Activated CD4-positive, alpha-beta T cell treated with anti-CD3 and anti-CD28 coated beads, Interleukin-2, amount 50 U/mL, for 16 hours (primary cell): ENCODE data around the gene BMERB1.
"Not testable (repeated sequence)": the region's sequence is repeated elsewhere in the genome, so short reads cannot be mapped to it uniquely, and the experiment has no call there.

Experiments
- DNase-seq: peaks from one replicate; pipeline ENCODE4 v3.0.0-alpha.2; 2020

The BMERB1 gene

DNA sequence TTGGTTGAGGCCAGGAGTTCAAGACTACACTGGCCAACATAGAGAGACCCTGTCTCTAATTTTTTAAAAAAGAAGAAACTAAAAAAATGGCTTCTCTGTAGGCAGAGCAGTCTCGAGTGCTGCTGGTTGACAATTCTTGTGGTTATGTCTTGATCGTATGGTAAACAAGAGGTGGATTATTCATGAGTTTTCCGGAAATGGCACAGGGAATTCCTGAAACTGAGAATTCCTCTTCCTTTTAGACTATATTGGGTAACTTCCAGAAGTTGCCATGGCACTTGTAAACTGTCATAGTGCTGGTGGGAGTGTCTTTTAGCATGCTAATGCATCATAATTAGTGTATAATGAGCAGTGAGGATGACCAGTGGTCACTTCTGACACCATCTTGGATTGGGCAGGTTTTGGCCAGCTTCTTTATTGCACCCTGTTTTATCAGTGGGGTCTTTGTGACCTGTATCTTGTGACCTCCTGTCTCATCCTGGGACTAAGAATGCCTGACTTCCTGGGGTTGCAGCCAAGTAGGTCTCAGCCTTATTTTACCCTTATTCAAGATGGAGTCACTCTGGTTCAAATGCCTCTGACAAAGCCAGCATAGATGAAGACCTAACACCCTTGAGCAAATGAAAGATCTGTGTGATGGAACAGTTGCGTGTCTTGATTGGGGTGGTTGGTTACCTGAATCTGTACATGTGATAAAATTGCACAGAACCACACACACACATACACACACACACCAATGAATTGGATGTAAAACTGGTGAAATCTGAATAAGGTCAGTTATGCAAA is 30.2 kb downstream of the BMERB1 start:
- no peak for DNase-seq

DNA sequence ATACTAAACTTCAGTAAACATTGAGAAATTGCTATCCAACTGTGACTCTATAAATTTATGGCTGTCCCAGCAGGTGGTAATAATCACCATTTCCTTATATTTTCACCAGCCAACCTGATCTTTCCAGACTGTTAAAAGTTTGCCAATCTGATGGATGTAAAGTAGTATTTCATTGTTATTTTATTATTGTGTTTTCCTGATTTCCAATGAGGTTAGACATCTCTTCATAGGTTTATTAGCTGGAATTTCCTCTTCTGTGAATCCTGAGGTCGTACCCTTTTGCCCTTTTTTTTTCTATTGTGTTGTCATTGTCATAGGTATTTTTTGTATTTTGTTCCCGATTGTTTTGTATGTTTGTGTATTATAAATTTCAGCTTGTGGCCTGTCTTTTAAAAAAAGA is 31.7 kb downstream of the BMERB1 start:
- DNase-seq: no peak

DNA sequence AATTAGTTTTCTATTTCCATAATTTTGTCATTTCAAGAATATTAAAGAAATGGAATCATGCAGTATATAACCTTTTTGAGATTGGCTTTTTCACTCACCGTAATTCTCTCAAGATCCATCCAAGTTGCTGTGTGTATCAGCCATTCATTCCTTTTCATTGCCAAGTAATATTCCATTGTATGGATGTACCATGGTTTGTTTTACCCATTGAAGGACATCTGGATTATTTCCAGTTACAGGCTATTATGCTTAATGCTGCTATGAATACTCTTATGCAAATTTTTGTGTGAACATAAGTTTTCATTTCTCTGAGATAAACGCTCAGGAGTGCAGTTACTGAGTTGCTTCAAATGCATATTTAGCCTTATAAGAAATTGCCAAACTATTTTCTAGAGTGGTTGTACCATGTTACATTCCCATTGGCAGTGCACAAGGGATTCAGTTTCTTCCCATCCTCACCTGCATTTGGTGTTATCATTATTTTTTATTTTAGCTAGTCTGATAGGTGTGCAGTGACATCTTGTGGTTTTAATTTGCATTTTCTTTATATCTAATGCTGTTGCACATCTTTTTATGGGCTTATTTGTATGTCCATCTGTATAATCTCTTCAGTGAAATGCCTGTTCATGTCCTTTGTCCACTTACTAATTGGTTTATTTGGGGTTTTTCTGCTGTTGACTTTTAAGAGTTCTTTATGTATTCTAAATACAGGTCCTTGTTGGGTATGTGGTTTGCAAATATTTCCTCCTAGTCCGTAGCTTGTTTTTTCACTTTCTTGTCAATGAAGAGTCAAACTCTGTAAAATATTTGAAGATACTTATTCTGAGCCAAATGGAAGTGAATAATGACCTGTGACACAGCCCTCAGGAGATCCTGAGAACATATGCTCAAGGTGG is 32.7 kb downstream of the BMERB1 start:
- no peak for DNase-seq

DNA sequence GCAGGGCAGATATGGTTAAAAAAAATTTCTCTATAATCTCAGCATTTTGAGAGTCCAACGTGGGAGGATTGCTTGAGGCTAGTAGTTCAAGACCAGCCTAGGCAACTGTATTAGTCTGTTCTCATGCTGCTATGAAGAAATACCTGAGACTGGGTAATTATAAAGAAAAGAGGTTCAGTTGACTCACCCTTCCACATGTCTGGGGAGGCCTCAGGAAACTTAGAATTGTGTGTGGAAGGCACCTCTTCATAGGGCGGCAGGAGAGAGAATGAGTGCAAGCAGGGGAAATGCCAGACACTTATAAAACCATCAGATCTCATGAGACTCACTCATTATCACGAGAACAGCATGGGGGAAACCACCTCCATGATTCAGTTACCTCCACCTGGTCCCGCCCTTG is 42.6 kb downstream of the BMERB1 start:
- DNase-seq: not testable (repeated sequence)

DNA sequence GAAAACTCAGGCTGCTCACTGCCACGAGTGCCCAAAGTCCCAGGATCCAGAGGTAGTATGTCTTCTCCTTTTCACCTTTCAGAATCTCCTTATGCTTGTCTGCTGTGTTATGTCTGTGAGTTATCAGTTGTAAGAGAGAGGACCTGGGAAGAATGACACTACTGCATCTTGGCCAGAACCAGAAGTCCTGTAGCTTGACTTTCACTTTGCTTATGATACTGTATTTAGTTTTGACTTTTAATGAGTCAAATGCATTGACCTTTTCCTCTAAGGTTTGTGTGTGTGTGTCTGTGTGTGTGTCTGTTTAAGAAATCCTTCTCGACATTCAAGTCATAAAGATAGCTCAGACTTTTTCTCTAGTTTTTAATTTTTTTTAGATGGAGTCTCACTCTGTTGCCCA is 43.4 kb downstream of the BMERB1 start:
- no peak for DNase-seq

DNA sequence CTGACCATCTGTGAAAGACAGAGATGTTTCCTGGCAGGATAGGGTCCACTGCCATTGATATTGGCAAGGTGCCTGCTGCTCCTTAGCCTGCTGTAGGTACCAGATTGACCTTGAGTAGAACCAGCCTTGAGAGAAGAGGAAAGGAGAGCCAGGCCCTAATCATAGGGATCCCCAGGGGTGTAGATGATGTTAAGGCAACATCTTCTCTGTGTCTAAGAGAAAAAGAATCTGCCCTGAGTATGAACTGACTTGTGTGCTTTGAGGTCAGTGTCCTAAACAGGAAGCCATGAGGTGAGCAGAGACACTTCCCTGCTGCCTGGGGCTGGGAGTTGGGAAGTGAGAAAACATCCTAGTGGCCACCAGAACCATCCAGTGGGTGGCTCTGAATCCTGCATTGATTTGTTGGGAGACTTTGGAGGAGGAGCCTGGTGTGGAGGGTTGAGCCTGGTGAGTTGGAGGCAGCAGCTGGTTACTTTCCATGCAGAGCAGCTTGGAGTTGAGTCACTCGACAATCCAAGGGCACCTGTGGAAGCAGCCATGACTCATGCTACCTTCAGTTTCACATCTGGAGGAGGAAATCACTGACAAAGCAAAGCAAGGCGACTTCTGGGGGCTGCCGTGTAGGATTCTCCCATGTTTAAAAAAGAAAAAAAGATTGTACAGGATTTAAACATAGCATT is 47.8 kb downstream of the BMERB1 start:
- peak; percentile 38 for DNase-seq

DNA sequence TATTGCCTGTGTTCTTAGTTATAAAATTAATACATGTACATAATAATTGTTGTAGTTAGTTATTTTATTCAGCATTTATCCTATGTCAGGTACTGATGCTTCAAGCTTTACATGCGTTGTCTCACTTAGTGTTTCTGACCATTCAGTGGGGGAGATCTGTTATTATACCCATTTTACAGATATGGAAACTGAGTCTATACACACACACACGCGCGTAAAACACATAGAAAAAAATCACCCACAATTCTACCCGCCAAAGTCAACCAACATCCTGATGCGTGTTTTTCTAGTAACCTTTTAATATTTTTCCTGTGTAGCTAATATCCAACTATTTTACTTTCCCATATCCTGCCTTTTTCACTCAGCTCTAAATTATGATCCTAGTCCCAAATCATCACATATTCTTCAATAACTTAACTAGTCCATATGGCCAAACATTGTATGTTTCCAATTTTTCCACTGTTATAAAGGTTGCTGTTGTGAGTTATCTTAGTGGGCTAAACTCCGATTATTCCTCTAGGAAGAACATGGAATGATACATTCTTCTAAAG is 48.4 kb downstream of the BMERB1 start:
- DNase-seq: no peak

DNA sequence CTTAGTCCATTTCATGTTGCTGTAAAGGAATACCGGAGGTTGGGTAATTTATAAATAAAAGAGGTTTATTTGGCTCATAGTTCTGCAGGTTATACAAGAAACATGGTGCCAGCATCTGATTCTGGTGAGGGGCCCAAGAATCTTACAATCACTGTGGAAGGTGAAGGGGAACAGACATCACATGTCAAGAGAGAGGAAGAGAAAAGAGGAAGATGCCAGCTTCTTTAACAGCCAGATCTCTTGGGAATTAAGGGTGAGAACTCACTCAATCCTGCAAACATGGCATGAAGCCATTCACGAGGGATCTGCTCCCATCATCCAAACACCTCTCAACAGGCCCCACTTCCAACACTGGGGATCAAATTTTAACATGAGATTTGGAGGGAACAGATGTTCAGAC is 49.5 kb downstream of the BMERB1 start:
- no peak for DNase-seq

DNA sequence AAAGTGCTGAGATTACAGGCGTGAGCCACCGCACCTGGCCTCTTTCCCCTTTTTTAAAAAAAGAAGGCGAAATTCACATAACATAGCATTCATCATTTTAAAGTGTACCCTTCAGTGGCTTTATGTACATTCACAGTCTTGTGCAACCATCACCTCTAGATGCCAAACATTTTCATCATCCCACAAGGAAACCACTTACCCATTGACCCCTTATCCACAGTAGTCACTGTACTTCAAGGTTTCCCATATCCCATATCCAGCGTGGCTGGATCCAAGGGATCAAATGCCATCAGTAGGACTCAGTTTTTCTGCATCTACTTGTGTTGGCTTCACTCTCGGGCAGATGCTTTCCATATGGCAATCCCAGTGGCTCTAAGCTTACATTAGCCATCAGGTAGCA is 50.3 kb downstream of the BMERB1 start:
- no peak for DNase-seq

DNA sequence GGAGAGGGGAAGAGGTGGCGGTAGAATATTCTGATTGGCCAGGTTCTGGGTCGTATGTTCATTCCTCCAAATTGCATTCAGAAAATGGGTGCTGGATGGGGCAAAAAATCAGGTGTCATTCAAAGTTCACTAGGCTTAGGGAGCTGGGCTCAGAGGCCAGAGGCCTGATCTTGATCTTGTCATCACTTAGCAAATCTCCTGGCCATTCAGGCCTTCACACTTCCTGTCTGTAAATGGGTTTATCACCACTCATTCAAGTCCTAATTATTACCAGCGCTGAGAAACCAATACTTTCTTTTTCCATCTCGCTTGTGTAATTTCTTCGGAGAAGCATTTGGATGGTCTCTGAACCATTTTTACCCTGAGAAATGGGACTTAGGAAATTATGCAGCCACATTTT is 50.8 kb downstream of the BMERB1 start:
- DNase-seq: no peak

DNA sequence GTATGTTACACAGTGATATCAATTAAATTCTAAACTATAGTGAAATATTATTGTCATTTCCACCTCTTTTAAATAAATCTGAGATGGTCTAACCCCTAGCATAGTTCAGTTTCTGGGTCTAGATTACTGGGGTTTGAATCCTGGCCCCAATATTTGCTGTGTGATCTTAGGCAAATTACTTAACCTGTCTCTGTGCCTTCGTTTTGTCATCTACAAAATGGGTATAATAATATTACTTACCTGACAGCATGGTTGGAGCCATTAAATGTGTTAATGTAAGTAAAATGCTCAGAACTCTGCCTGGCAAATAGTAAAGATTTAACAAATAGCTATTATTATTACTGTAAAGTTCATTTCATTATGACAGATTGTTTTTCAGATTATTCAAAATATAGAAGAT is 52.3 kb downstream of the BMERB1 start:
- no peak for DNase-seq

DNA sequence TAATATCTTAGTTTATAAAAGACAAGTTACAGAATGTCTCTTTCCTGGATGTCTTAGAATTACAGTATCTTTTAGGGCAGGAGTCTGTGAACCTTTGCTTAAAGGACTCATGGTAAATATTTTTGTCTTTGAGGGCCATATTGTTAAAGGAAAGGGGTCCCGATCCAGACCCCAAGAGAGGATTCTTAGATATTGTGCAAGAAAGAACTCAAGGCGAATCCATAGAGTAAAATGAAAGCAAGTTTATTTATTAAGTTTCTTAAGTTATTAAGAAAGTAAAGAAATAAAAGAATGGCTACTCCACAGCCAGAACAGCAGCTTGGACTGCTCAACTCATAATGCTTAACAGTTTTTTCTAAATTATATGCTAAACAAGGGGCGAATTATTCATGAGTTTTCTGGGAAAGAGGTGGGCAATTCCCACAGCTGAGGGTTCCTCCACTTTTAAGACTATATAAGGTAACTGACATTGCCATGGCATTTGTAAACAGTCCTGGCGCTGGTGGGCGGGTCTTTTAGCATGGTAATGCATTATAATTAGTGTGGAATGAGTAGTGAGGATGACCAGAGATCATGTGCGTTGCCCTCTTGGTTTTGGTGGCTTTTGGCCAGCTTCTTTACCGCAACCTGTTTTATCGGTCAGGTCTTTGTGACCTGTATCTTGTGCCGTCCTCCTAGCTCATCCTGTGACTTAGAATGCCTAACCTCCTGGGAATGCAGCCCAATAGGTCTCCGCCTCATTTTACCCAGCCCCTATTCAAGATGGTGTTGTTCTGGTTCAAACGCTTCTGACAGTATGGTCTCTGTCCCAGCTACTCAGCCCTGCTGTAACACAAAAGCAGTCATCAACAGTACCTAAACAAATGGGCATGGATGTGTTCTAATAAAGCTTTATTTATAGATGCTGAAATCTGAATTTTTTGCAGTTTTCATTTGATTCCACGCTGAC is 53.2 kb downstream of the BMERB1 start:
- no peak for DNase-seq

DNA sequence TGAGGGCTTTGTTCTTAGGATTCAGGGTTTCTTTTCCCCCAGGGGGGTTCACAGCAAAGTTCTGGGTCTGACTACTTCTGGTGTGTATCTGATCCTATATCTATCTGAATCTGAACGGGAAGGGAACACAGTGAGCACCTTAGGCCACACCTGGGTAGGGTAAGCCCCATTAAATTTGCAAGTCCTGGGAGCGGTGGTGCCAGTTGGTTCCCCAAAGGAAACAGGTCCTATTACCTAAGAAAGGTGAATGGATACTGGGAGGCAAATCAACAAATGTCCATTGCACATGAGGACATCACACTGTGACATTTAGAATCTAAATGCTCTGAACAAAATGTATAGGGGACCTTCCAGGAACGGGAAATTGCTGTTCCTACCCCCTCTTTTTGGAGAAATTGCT is 54.6 kb downstream of the BMERB1 start:
- DNase-seq: no peak

DNA sequence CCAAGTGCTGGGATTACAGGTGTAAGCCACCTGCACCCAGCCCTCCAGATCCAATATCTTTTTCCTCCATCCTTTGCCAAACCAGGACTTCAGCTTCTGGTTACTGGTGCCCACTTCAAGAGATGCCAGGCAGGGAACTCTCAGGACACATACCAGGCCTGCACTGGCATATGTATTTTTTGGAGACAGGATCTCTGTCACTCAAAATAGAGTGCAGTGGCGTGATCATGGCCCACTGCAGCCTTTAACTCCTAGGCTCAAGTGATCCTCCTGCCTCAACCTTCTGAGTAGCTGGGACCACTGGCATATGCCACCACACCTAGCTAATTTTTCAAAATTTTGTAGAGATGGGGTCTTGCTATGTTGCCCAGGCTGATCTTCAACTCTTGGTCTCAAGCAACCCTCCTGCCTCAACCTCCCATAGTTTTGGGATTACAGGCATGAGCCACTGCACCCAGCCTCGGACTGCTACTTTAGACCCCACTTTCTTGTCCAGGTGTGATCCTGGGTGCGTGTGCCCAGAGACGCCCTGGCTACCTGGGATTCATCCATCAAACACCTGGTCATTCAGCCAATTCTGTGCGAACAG is 55.8 kb downstream of the BMERB1 start:
- DNase-seq: no peak

DNA sequence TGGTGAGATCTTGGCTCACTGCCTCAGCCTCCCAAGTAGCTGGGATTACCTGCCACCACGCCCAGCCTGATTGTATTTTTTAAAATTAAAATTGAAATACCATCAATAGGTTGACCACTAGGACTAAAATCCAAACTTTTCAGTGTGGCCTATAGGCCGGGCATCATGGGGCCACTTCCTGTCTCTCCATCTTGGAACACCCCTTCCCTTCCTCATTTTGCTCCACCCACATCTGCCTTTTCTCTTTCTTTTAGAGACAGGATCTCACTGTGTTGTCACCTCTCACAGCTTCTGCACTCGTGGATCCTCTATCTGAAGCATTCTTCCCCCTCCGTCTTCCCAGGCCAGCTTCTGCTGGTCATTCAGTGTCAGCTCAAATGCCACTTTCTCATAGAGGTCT is 57.0 kb downstream of the BMERB1 start:
- DNase-seq: no peak

DNA sequence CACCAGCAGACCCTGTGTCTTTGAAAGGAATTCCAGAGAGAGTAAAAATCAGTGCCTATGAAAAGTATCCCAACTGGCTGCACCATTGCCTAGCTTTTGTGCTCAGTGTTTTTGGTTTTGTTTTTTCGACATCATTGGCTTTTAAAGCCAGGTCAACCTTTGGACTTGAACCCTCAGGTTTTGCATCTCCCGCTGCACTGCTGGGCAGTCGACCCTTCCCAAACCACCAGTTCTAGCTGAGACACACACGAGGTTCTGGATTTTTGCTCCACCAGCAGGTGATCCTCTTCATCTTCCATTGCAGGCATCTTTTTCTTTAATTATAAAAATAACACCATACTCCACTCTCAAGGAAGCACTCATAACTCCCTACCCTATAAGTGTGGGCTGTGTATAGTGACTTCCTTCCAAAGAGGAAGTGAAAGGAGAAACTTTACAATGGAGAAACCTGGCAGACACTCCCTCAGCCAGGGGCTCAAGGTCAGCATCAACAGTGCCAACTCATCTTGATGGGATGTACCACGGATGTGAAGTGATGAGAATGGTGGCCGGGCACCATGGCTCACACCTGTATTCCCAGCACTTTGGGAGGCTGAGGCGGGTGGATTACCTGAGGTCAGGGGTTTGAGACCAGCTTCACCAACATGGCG is 57.8 kb downstream of the BMERB1 start:
- no peak for DNase-seq

DNA sequence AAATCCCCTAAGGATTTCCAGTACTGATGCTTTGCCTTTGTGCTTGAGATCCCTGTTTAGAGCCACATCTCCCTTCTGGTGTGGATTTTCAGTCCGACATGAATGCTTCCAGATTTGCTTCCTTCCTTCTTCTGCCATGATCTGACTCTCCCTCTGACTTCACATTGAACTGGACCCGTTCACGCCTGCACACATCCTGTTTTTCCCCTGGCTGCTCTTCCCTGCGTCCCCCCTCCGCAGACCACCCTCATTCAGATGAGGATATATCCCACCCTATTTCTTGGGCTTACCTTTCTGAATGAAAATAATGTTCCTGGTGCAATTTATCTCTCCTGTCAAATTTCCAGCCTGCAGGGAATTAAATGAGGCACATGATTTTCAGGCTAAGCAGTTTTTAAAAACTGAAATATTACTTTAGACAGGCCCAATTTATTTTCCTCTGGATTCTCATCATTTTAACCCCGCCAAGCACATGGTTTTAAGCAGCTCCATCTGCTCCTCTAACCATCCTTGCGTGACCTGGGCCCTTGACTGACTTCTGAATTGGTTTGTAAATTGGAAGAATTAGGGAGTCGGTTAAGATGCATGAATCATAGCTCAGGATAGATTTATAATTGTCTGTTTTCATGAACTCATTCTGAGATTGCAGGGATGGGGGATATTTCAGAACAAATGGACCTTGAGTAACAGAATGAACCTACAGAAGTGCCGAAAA is 59.2 kb downstream of the BMERB1 start:
- DNase-seq: no peak

DNA sequence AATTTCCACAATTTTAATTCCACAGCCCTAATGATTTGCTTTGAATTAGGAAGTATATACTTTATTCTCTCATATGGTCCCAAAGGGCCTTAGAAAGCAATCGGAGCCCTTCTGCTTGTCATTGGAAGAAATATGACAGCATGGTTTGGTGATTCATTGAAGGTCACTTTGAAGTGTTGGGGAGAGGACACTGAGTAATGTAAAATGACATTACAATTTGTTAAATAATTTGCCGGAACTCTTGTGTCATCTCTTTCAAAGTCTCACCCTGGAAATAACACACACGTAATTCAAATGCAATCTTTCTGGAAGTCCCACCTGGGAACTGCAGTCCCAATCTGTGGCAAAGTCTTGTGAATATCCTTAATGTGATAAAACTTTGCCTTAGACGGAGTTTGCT is 59.8 kb downstream of the BMERB1 start:
- no peak for DNase-seq

DNA sequence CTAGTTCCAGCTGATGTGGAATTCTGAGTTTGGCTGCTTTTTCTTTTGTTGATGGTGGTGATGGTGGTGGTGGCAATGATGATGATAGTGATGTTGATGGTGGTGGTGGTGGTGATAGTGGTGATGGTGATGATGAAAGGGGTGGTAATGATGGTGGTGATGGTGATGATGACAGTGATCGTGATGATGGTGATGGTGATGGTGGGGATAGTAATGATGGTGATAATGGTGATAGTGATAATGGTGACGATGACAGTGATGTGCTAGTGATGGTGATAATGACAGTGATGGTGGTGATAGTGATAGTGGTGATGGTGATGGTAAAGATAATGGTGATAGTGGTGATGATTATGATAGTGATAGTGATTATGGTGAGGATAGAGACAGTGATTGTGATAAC is 61.5 kb downstream of the BMERB1 start:
- DNase-seq: no peak

DNA sequence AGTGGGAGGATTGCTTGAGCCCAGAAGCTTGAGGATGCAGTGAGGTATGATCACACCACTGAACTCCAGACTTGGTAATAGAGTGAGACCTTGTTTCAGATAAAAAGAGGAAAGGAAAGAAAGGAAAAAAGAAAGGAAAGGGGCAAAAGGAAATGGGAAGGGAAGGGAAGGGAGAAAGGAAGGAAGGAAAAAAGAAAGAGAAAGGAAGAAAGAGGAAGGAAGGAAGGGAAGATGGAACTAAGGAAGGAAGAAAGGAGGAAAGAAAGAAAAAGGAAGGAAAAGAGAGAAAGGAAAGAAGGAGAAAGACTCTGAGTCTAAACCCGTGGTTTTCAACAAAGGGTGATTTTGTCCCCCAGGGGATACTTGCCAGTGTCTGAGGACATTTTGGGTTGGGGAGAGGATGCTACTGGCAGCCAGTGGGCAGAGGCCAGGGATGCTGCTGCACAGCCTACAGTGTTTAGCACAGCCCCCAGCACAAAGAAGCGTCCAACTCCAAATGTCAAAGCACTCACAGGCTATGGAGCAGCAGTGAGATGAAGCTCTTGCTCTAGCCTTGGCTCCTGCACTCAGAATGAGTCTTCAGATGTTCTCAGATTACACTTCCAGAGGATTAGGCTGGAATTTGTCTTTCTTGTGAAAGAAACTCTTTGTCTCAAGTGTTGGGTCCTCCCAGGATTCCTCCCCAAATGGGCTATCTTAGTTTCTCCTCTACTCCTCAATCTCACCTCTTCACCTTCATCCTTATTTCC is 64.2 kb downstream of the BMERB1 start:
- DNase-seq: no peak
